ENCODE data around the gene RBM5. TPM values are rescaled to one million over a fixed set of nuclear protein-coding genes. Genes with fewer than 3 reads are reported as not detected.
"Not testable (repeated sequence)": the region's sequence is repeated elsewhere in the genome, so short reads cannot be mapped to it uniquely, and the experiment has no call there.

RBM5 gene
- polyA plus RNA-seq, 1 donor (not counting 4 experiments of a cell fraction or from before 2014, with no cell fraction given), result 167 TPM

- Histone ChIP-seq H3K36me3 (ENCODE audit: control insufficient read depth in 2 of 2, extremely low read depth in 1 of 2, insufficient read depth in 2 of 2, low read length in 2 of 2) (peaks cover 7 to 10% of the 10 kb centered on the region in 2 experiments), H3K27me3 (ENCODE audit: control insufficient read depth, extremely low read depth, insufficient read depth, low read length) (no peaks in the 10 kb centered on the region), H3K79me2 (ENCODE audit: control insufficient read depth, insufficient read depth, low read length) (no peaks in the 10 kb centered on the region), H3K27ac (ENCODE audit: control insufficient read depth, insufficient read depth, low read length) (no peak overlapping the region), H3K9me3 (ENCODE audit: control insufficient read depth, low read depth, low read length) (no peaks in the 10 kb centered on the region), H3K4me1 (ENCODE audit: control insufficient read depth, extremely low read depth, insufficient read depth, low read length) (no peaks in the 10 kb centered on the region), H4K20me1 (ENCODE audit: control insufficient read depth, extremely low read depth, insufficient read depth, low read length) (no peaks in the 10 kb centered on the region), H3K9ac (ENCODE audit: control insufficient read depth, extremely low read depth, insufficient read depth, low read length) (no peak overlapping the region), H3K4me2 (ENCODE audit: control insufficient read depth, extremely low read depth, insufficient read depth, low read depth, low read length) (no peak overlapping the region), H3K9me1 (ENCODE audit: control insufficient read depth, extremely low read depth, insufficient read depth, low read length) (no peaks in the 10 kb centered on the region), H3K4me3 (ENCODE audit: control insufficient read depth in 2 of 3, extremely low read depth in 1 of 3, insufficient read depth in 2 of 3, low read depth in 1 of 3, low read length in 3 of 3) (no peak overlapping the region), H2AFZ (ENCODE audit: control insufficient read depth, low read length) (no peak overlapping the region)
- FAIRE-seq, result no peak
- dilution Hi-C loops (cut with MboI; ENCODE audit: extremely low pct_ligation_motif_present, low sequenced_read_pairs), result no loop called here
- DNase-seq (ENCODE audit: low read depth, low spot score), result no peak
- TF ChIP-seq EZH2 (IDR thresholded peaks at IDR 0.05; ENCODE audit: low read length) (no peak), CTCF (optimal IDR thresholded peaks at IDR 0.05 in 1 of 3, IDR thresholded peaks at IDR 0.05 in 1 of 3, conservative IDR thresholded peaks at IDR 0.05 in 1 of 3; ENCODE audit: extremely low read depth in 1 of 3, insufficient read depth in 2 of 3, low read length in 3 of 3) (no peak)
These were observed 10.6 kb upstream of the RBM5 start for GRCh38 chr3:50078091-50078490.

GRCh38 chr3:50078622-50079021, 10.1 kb upstream of the RBM5 start:
- Histone ChIP-seq H3K9ac (ENCODE audit: control insufficient read depth, extremely low read depth, insufficient read depth, low read length) (no peak overlapping the region), H4K20me1 (ENCODE audit: control insufficient read depth, extremely low read depth, insufficient read depth, low read length) (no peaks in the 10 kb centered on the region), H3K36me3 (ENCODE audit: control insufficient read depth in 2 of 2, extremely low read depth in 1 of 2, insufficient read depth in 2 of 2, low read length in 2 of 2) (peaks cover 6 to 7% of the 10 kb centered on the region in 2 experiments), H2AFZ (ENCODE audit: control insufficient read depth, low read length) (no peak overlapping the region), H3K4me2 (ENCODE audit: control insufficient read depth, extremely low read depth, insufficient read depth, low read depth, low read length) (no peak overlapping the region), H3K27me3 (ENCODE audit: control insufficient read depth, extremely low read depth, insufficient read depth, low read length) (no peaks in the 10 kb centered on the region), H3K27ac (ENCODE audit: control insufficient read depth, insufficient read depth, low read length) (no peak overlapping the region), H3K4me1 (ENCODE audit: control insufficient read depth, extremely low read depth, insufficient read depth, low read length) (no peaks in the 10 kb centered on the region), H3K79me2 (ENCODE audit: control insufficient read depth, insufficient read depth, low read length) (no peaks in the 10 kb centered on the region), H3K4me3 (ENCODE audit: control insufficient read depth in 2 of 3, extremely low read depth in 1 of 3, insufficient read depth in 2 of 3, low read depth in 1 of 3, low read length in 3 of 3) (no peak overlapping the region), H3K9me1 (ENCODE audit: control insufficient read depth, extremely low read depth, insufficient read depth, low read length) (no peaks in the 10 kb centered on the region), H3K9me3 (ENCODE audit: control insufficient read depth, low read depth, low read length) (no peaks in the 10 kb centered on the region)
- FAIRE-seq, result no peak
- DNase-seq (ENCODE audit: low read depth, low spot score), result no peak
- dilution Hi-C loops (cut with MboI; ENCODE audit: extremely low pct_ligation_motif_present, low sequenced_read_pairs), result no loop called here
- TF ChIP-seq EZH2 (IDR thresholded peaks at IDR 0.05; ENCODE audit: low read length) (no peak), CTCF (optimal IDR thresholded peaks at IDR 0.05 in 1 of 3, IDR thresholded peaks at IDR 0.05 in 1 of 3, conservative IDR thresholded peaks at IDR 0.05 in 1 of 3; ENCODE audit: extremely low read depth in 1 of 3, insufficient read depth in 2 of 3, low read length in 3 of 3) (no peak)

- H3K4me1 ChIP-seq (ENCODE audit: control insufficient read depth, extremely low read depth, insufficient read depth, low read length); H3K36me3 ChIP-seq (ENCODE audit: control insufficient read depth in 2 of 2, extremely low read depth in 1 of 2, insufficient read depth in 2 of 2, low read length in 2 of 2); H3K4me2 ChIP-seq (ENCODE audit: control insufficient read depth, extremely low read depth, insufficient read depth, low read depth, low read length); H3K9ac ChIP-seq (ENCODE audit: control insufficient read depth, extremely low read depth, insufficient read depth, low read length); H3K27ac ChIP-seq (ENCODE audit: control insufficient read depth, insufficient read depth, low read length); H3K9me3 ChIP-seq (ENCODE audit: control insufficient read depth, low read depth, low read length); H2AFZ ChIP-seq (ENCODE audit: control insufficient read depth, low read length); dilution Hi-C loops (cut with MboI; ENCODE audit: extremely low pct_ligation_motif_present, low sequenced_read_pairs); DNase-seq (ENCODE audit: low read depth, low spot score); FAIRE-seq; H3K9me1 ChIP-seq (ENCODE audit: control insufficient read depth, extremely low read depth, insufficient read depth, low read length); H3K27me3 ChIP-seq (ENCODE audit: control insufficient read depth, extremely low read depth, insufficient read depth, low read length); H3K4me3 ChIP-seq (ENCODE audit: control insufficient read depth in 2 of 3, extremely low read depth in 1 of 3, insufficient read depth in 2 of 3, low read depth in 1 of 3, low read length in 3 of 3); H4K20me1 ChIP-seq (ENCODE audit: control insufficient read depth, extremely low read depth, insufficient read depth, low read length): not testable (repeated sequence)
- H3K79me2 ChIP-seq (ENCODE audit: control insufficient read depth, insufficient read depth, low read length), result peaks cover 12% of the 10 kb centered on the region
These were observed 3.8 kb upstream of the RBM5 start for GRCh38 chr3:50084951-50085350.

All from keratinocyte (primary cell).